HG02973 (cell line): ENCODE results near the gene TSPYL1.

Source experiments
- ATAC-seq: cut with Tn5 transposase; IDR thresholded peaks from one replicate; pipeline ENCODE4 v1.9.1; 2021; ENCODE audit warnings: moderate library complexity; ENCODE audit not compliant: unreplicated experiment

TSPYL1 gene

DNA sequence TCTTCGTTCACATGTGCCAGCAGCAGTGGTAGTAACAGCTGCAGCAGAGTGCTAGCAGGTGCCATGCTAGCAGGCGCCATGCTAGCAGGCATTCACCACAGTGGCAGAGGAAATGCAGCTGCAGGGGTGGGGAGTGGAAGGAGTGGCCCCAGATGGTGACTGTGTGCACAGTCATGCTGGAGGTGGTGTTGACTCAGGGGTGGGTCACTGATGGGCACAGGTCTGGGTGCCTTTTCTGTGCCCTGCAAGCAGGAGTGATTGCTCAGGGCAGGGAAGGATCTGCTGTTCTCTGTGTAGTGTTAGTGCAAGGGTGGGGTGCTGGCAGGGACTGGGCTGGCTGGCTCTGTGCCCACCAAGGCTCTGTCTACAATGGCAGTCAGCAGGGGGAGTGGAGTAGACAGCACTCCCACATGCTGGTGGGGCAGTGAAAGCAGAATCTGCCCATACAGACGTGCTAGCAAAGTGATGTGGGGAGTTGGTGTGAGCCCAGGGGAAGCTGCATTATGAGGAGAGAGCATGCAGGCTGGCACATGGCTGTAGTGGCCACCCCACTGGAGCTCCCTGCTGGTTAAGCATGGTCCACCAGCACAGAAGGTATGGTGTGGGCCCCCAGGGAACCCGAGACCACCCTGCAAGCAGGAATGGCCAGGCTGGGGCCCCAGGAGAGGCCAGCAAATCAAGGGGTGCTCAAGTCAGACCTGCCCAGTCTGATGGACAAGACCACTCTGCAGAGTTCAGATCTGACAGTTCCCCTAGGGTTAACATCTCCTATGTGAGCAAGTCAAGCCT, 14.5 kb downstream of the TSPYL1 start:
- no peak for ATAC-seq

GRCh38 chr6:116263353-116263752, 16.4 kb downstream of the TSPYL1 start:
- ATAC-seq, result no peak

GRCh38 chr6:116258520-116258919, 21.2 kb downstream of the TSPYL1 start:
- no peak for ATAC-seq

DNA sequence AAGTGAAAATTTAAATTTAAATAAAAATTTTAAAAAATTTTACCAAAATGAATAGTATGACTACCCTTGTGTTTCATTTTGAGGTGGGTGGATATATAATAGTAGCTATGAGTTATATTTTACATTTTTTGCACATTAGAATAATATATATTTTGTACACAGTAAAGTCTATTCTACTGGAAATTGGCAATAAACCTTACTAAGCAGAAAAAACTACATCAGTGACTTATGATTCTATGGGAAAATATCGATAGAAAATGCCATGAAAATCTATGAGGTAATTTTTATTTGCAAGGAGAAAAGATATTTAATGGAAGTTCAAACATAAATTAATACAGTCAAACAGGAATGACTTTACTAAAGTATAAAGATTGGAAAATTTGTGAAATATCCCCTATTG, 23.0 kb downstream of the TSPYL1 start:
- ATAC-seq, result no peak

DNA sequence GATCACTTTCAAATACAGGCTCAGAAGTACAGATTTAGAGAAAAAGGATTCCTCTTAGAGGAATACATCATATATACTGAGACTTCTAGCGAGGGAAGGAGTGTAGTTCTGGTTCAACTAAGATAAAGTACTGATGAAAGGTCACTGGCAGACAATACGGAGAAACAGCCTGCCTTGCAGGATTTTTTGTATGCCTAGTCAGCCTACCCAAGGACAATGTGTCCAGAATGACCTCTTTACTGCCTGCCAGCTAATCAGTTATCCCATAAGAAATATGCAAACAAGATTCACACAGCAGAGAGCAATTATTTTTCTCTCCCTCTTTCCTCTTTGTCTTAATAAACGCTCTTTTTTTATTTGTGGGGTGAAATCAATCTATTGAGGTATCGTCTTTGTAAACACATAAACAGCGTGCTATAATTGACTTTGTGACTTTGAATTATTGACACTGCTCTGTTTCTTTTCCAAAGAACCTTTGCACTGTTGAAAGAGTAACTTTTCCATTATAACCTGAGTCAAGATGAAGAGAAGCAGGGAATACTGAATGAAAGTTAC, 24.4 kb downstream of the TSPYL1 start:
- ATAC-seq, result no peak

GRCh38 chr6:116254297-116255056, 25.3 kb downstream of the TSPYL1 start:
- peak; percentile 25 for ATAC-seq

GRCh38 chr6:116253505-116254296, 26.0 kb downstream of the TSPYL1 start, which contains the start of gene TSPYL4:
TSPYL4 (minus strand) TSS chr6:116254075; CDS start chr6:116254008, 67 bp downstream.
- ATAC-seq, result peak; percentile 99

DNA sequence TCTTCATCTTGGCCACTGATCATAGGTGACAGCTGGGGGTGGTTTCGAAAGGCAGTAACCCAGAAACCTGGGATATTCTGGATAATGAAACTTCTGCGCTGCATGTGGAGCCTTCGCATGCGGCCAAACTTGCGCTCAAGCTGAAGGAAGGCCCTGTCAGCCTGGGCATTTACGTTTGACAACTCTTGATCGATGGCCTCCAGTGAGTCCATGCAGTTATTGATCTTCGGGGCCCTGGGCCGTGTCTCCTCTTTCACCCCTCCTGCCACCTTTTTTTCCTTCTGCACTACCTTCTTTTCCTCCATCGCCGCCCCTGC, 26.6 kb downstream of the TSPYL1 start:
- ATAC-seq, result no peak

GRCh38 chr6:116251568-116252384, 28.0 kb downstream of the TSPYL1 start:
- ATAC-seq, result no peak

DNA sequence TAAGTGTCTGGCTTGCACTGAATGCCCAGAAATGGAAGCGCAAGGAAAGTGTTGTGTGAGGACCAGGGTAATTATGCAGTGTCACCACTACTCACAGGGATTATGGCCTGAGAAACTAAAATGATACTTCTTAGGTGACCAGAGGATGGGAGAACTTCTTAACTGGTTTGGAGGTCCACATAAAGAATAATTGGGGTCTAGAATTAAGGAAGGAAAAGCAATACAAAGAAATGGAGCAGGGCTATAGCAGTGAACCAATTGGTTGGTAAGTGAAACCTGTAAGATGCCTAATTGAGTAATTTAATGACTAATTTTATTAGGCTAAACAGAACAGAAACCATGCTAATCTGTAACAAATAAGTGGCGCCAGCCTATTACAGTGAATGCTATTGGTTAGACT, 31.2 kb downstream of the TSPYL1 start:
- no peak for ATAC-seq

- peak; percentile 36 for ATAC-seq
Observed at GRCh38 chr6:116247285-116247684, 32.4 kb downstream of the TSPYL1 start.

DNA sequence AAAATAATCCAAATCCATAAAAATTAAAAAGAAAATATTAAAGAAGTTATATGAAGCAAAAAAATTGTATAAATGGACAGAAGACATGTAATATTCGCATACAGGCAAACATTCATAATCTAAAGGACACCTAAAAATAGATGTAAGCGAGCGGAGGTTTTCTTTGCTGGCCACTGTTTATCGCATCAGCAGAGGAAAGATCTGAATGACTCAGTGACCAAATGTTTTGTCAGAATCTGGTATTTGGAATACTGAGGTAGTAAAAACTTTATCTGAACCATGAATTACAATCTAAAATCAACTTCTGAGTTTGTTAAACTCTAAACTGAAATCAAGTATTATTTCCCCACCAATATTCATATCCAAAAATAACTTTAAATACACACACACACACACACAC, 33.6 kb downstream of the TSPYL1 start:
- ATAC-seq, result no peak

GRCh38 chr6:116244284-116244683, 35.4 kb downstream of the TSPYL1 start:
- no peak for ATAC-seq

DNA sequence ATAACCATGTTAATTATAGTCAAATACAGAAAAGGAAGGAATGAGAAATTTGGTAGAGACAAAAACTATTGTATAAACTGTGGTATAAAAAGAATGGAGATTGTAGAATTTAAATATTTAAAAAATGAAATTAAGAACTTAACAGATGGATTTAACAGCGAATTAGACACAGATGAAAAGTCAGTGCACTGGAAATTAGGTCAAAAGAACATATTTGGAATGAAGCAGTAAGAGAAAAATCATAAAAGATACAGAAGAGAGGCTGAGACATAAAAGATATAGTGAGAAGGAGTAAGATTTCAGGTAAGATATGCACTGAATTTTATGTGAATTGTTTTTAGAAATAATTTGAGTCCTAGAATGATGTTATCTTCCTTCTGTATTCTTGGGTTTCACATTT, 39.9 kb downstream of the TSPYL1 start:
- ATAC-seq, result no peak

DNA sequence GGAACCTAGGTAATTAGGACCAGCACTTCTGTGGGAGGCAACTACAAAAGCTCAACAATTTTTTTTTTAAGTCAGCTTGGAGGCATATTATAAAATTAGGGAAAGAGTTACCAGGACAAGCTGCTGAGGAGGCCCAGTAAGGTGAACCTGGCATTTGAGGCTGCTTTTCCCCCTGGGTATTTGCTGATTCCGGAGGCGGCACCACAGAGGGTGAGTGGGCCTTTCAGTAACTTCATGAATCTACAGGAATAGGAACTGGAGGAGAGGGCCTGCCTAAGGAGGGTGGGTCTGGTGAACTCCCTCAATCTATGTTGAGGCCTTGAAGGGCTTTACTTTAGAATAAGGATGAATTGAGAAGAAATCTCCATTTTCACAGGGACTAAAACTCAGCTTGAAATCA, 40.5 kb downstream of the TSPYL1 start:
- ATAC-seq, result no peak

DNA sequence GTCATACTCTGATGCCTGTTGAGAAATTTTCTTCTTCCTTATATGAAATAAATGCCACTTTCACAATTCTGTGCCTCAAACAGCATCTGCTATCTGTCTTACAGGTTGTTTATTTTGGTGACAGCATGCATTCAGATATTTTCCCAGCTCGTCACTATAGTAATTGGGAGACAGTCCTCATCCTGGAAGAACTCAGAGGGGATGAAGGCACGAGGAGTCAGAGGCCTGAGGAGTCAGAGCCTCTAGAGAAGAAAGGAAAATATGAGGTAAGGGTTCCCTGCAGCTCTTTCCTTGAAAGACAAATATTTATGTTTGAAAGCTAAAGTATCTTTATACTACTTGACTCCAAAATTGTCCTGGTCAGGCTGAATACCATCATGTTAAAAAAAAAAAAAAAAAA, 41.6 kb downstream of the TSPYL1 start:
- no peak for ATAC-seq

GRCh38 chr6:116234689-116235088, 45.0 kb downstream of the TSPYL1 start:
- no peak for ATAC-seq

GRCh38 chr6:116229287-116229913, 50.3 kb downstream of the TSPYL1 start:
- no peak for ATAC-seq
